ENCODE data around the gene ASH1L.
A peak's percentile ranks its signal among the peaks of the same experiment; 100 is the strongest.

ASH1L gene

GRCh38 chr1:155471891-155472290 lies 90.7 kb downstream of the ASH1L start:
- no peak overlapping the region for H3K4me3 ChIP-seq (ENCODE audit: low read depth, low read length)
- H3K36me3 ChIP-seq (ENCODE audit: insufficient read depth, low read length), result peaks cover 26% of the 10 kb centered on the region
- peaks cover 10% of the 10 kb centered on the region for H3K79me2 ChIP-seq (ENCODE audit: control insufficient read depth, insufficient read depth, low read length, unreplicated experiment)
- no peaks in the 10 kb centered on the region for H3K27me3 ChIP-seq (ENCODE audit: insufficient read depth, low read length)
- peaks cover 12% of the 10 kb centered on the region for H3K4me1 ChIP-seq (ENCODE audit: control insufficient read depth, insufficient read depth, low read length, unreplicated experiment)
- no peak overlapping the region for H3K27ac ChIP-seq (ENCODE audit: low read depth, low read length)
- no peak overlapping the region for H2AFZ ChIP-seq (ENCODE audit: low read length, unreplicated experiment)

GRCh38 chr1:155471026-155471425 lies 91.6 kb downstream of the ASH1L start:
- H3K36me3 ChIP-seq (ENCODE audit: insufficient read depth, low read length), result peaks cover 26% of the 10 kb centered on the region

GRCh38 chr1:155466996-155467395 lies 95.6 kb downstream of the ASH1L start:
- Histone ChIP-seq H3K27ac (ENCODE audit: low read depth, low read length) (peak overlapping the region; percentile 91), H3K27me3 (ENCODE audit: insufficient read depth, low read length) (no peaks in the 10 kb centered on the region), H3K79me2 (ENCODE audit: control insufficient read depth, insufficient read depth, low read length, unreplicated experiment) (peaks cover 29% of the 10 kb centered on the region), H3K4me3 (ENCODE audit: low read depth, low read length) (peak overlapping the region; percentile 26; the same call in 1 of the 2 replicates), H2AFZ (ENCODE audit: low read length, unreplicated experiment) (no peak overlapping the region), H3K4me1 (ENCODE audit: control insufficient read depth, insufficient read depth, low read length, unreplicated experiment) (peaks cover 46% of the 10 kb centered on the region), H3K36me3 (ENCODE audit: insufficient read depth, low read length) (peaks cover 12% of the 10 kb centered on the region)

More at GRCh38 chr1:155471026-155471425, 91.6 kb downstream of the ASH1L start:
- H3K4me1 ChIP-seq (ENCODE audit: control insufficient read depth, insufficient read depth, low read length, unreplicated experiment), result peaks cover 20% of the 10 kb centered on the region
- H3K4me3 ChIP-seq (ENCODE audit: low read depth, low read length), result no peak overlapping the region
- H3K79me2 ChIP-seq (ENCODE audit: control insufficient read depth, insufficient read depth, low read length, unreplicated experiment), result peaks cover 10% of the 10 kb centered on the region
- H3K27me3 ChIP-seq (ENCODE audit: insufficient read depth, low read length), result no peaks in the 10 kb centered on the region
- no peak overlapping the region for H2AFZ ChIP-seq (ENCODE audit: low read length, unreplicated experiment)
- H3K27ac ChIP-seq (ENCODE audit: low read depth, low read length), result no peak overlapping the region

GRCh38 chr1:155466617-155466972 lies 96.0 kb downstream of the ASH1L start:
- H3K4me1 ChIP-seq (ENCODE audit: control insufficient read depth, insufficient read depth, low read length, unreplicated experiment), result peaks cover 46% of the 10 kb centered on the region
- peak overlapping the region; percentile 91 for H3K27ac ChIP-seq (ENCODE audit: low read depth, low read length)
- H3K27me3 ChIP-seq (ENCODE audit: insufficient read depth, low read length), result no peaks in the 10 kb centered on the region
- peak overlapping the region; percentile 29; the same call in 1 of the 2 replicates for H3K4me3 ChIP-seq (ENCODE audit: low read depth, low read length)
- H3K36me3 ChIP-seq (ENCODE audit: insufficient read depth, low read length), result peaks cover 8% of the 10 kb centered on the region
- H3K79me2 ChIP-seq (ENCODE audit: control insufficient read depth, insufficient read depth, low read length, unreplicated experiment), result peaks cover 29% of the 10 kb centered on the region
- no peak overlapping the region for H2AFZ ChIP-seq (ENCODE audit: low read length, unreplicated experiment)

- H3K4me1 ChIP-seq (ENCODE audit: control insufficient read depth, insufficient read depth, low read length, unreplicated experiment), result peaks cover 46% of the 10 kb centered on the region
- peak overlapping the region; percentile 72 for H3K27ac ChIP-seq (ENCODE audit: low read depth, low read length)
- peaks cover 29% of the 10 kb centered on the region for H3K79me2 ChIP-seq (ENCODE audit: control insufficient read depth, insufficient read depth, low read length, unreplicated experiment)
- H2AFZ ChIP-seq (ENCODE audit: low read length, unreplicated experiment), result no peak overlapping the region
- H3K36me3 ChIP-seq (ENCODE audit: insufficient read depth, low read length), result peaks cover 10% of the 10 kb centered on the region
- no peak overlapping the region for H3K4me3 ChIP-seq (ENCODE audit: low read depth, low read length)
- no peaks in the 10 kb centered on the region for H3K27me3 ChIP-seq (ENCODE audit: insufficient read depth, low read length)
Observed at GRCh38 chr1:155463865-155464650, 98.5 kb downstream of the ASH1L start.

GRCh38 chr1:155458111-155458510 lies 104.5 kb downstream of the ASH1L start:
- H3K36me3 ChIP-seq (ENCODE audit: insufficient read depth, low read length), result peaks cover 10% of the 10 kb centered on the region
- peaks cover 34% of the 10 kb centered on the region for H3K4me1 ChIP-seq (ENCODE audit: control insufficient read depth, insufficient read depth, low read length, unreplicated experiment)
- H3K27me3 ChIP-seq (ENCODE audit: insufficient read depth, low read length), result no peaks in the 10 kb centered on the region
- H2AFZ ChIP-seq (ENCODE audit: low read length, unreplicated experiment), result no peak overlapping the region
- H3K27ac ChIP-seq (ENCODE audit: low read depth, low read length), result no peak overlapping the region
- H3K4me3 ChIP-seq (ENCODE audit: low read depth, low read length), result no peak overlapping the region
- H3K79me2 ChIP-seq (ENCODE audit: control insufficient read depth, insufficient read depth, low read length, unreplicated experiment), result peaks cover 13% of the 10 kb centered on the region

GRCh38 chr1:155457266-155457665 lies 105.3 kb downstream of the ASH1L start:
- H3K27ac ChIP-seq (ENCODE audit: low read depth, low read length), result no peak overlapping the region
- H2AFZ ChIP-seq (ENCODE audit: low read length, unreplicated experiment), result no peak overlapping the region
- H3K4me1 ChIP-seq (ENCODE audit: control insufficient read depth, insufficient read depth, low read length, unreplicated experiment), result peaks cover 34% of the 10 kb centered on the region
- H3K4me3 ChIP-seq (ENCODE audit: low read depth, low read length), result no peak overlapping the region
- no peaks in the 10 kb centered on the region for H3K27me3 ChIP-seq (ENCODE audit: insufficient read depth, low read length)
- peaks cover 4% of the 10 kb centered on the region for H3K79me2 ChIP-seq (ENCODE audit: control insufficient read depth, insufficient read depth, low read length, unreplicated experiment)
- peaks cover 10% of the 10 kb centered on the region for H3K36me3 ChIP-seq (ENCODE audit: insufficient read depth, low read length)

GRCh38 chr1:155455588-155456195 lies 106.9 kb downstream of the ASH1L start:
- Histone ChIP-seq H3K4me1 (ENCODE audit: control insufficient read depth, insufficient read depth, low read length, unreplicated experiment) (peaks cover 34% of the 10 kb centered on the region), H3K36me3 (ENCODE audit: insufficient read depth, low read length) (peaks cover 5% of the 10 kb centered on the region; the same call in 1 of the 2 replicates), H3K4me3 (ENCODE audit: low read depth, low read length) (peak overlapping the region; percentile 2; the same call in 1 of the 2 replicates), H2AFZ (ENCODE audit: low read length, unreplicated experiment) (no peak overlapping the region), H3K79me2 (ENCODE audit: control insufficient read depth, insufficient read depth, low read length, unreplicated experiment) (no peaks in the 10 kb centered on the region), H3K27ac (ENCODE audit: low read depth, low read length) (peak overlapping the region; percentile 41), H3K27me3 (ENCODE audit: insufficient read depth, low read length) (no peaks in the 10 kb centered on the region)

- peaks cover 5% of the 10 kb centered on the region for H3K36me3 ChIP-seq (ENCODE audit: insufficient read depth, low read length)
- H2AFZ ChIP-seq (ENCODE audit: low read length, unreplicated experiment), result no peak overlapping the region
- H3K4me1 ChIP-seq (ENCODE audit: control insufficient read depth, insufficient read depth, low read length, unreplicated experiment), result peaks cover 34% of the 10 kb centered on the region
Observed at GRCh38 chr1:155454096-155454495, 108.5 kb downstream of the ASH1L start.

GRCh38 chr1:155453141-155453540 lies 109.5 kb downstream of the ASH1L start:
- no peak overlapping the region for H3K4me3 ChIP-seq (ENCODE audit: low read depth, low read length)
- no peaks in the 10 kb centered on the region for H3K79me2 ChIP-seq (ENCODE audit: control insufficient read depth, insufficient read depth, low read length, unreplicated experiment)
- H3K36me3 ChIP-seq (ENCODE audit: insufficient read depth, low read length), result peaks cover 5% of the 10 kb centered on the region
- H3K27ac ChIP-seq (ENCODE audit: low read depth, low read length), result no peak overlapping the region
- H3K27me3 ChIP-seq (ENCODE audit: insufficient read depth, low read length), result no peaks in the 10 kb centered on the region
- no peak overlapping the region for H2AFZ ChIP-seq (ENCODE audit: low read length, unreplicated experiment)
- peaks cover 34% of the 10 kb centered on the region for H3K4me1 ChIP-seq (ENCODE audit: control insufficient read depth, insufficient read depth, low read length, unreplicated experiment)

More at GRCh38 chr1:155454096-155454495, 108.5 kb downstream of the ASH1L start:
- Histone ChIP-seq H3K27me3 (ENCODE audit: insufficient read depth, low read length) (no peaks in the 10 kb centered on the region), H3K79me2 (ENCODE audit: control insufficient read depth, insufficient read depth, low read length, unreplicated experiment) (no peaks in the 10 kb centered on the region), H3K4me3 (ENCODE audit: low read depth, low read length) (no peak overlapping the region), H3K27ac (ENCODE audit: low read depth, low read length) (0 out of 2 replicates have a peak overlapping the region, but pooled peaks have one; percentile 26)

GRCh38 chr1:155451199-155451598 lies 111.4 kb downstream of the ASH1L start:
- Histone ChIP-seq H3K4me3 (ENCODE audit: low read depth, low read length) (no peak overlapping the region), H3K36me3 (ENCODE audit: insufficient read depth, low read length) (peaks cover 5% of the 10 kb centered on the region), H2AFZ (ENCODE audit: low read length, unreplicated experiment) (no peak overlapping the region)

More at GRCh38 chr1:155451199-155451598, 111.4 kb downstream of the ASH1L start:
- Histone ChIP-seq H3K79me2 (ENCODE audit: control insufficient read depth, insufficient read depth, low read length, unreplicated experiment) (no peaks in the 10 kb centered on the region), H3K4me1 (ENCODE audit: control insufficient read depth, insufficient read depth, low read length, unreplicated experiment) (peaks cover 20% of the 10 kb centered on the region), H3K27me3 (ENCODE audit: insufficient read depth, low read length) (no peaks in the 10 kb centered on the region), H3K27ac (ENCODE audit: low read depth, low read length) (no peak overlapping the region)

All from ACC112 (cell line).